ENCODE results near the gene MAST4.

- TF ChIP-seq CTCF (IDR thresholded peaks at IDR 0.05) (no peak), EZH2 (IDR thresholded peaks at IDR 0.05; ENCODE audit: borderline replicate concordance, insufficient read depth, low read depth, low read length, poor library complexity, severe bottlenecking) (no peak)
Measured at GRCh38 chr5:66606713-66607112, 10.5 kb downstream of the MAST4 start.

Measured in B cell (primary cell).